HG02571 (cell line): ENCODE data around the gene TTC27.
"Not testable (repeated sequence)": the region's sequence is repeated elsewhere in the genome, so short reads cannot be mapped to it uniquely, and the experiment has no call there.

ENCODE experiments used
- ATAC-seq: cut with Tn5 transposase; IDR thresholded peaks from one replicate; pipeline ENCODE4 v1.9.1; 2021; ENCODE audit warnings: mild to moderate bottlenecking, moderate library complexity; ENCODE audit not compliant: unreplicated experiment

TTC27 gene

DNA sequence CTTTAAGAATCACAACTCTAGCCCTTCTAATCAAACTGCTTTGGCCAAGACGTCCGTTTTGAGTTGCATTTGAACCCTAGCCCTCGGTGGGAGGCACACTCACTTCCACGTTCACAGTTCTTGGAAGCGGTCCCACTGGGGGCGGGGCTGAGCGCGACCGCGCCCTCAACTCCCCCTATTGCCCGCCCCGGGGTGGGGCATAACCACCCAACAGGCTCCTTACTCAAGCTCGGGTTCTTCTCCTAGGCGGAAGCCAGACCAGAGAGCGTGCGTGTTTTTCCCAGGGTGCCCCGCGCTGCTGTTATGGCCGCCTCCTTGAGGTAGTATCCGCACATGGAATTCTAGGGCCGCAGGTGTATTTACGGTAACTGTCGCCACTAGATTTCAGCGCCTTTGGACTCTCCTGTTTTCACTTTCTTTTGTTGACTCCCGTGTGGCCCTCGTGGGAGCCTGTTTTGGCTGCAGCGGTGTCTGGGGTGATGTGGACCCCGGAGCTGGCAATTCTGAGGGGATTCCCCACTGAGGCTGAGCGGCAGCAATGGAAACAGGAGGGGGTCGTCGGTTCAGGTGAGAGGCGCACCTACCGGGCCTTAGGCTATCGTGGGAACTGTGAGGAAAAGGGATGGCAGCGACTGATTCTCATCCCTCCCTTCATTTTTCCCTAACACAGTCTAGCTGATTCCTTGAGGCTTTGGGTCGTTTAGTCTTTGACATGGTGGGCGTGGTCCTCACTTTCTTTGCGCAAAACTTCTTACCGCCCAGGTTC is at the start of gene TTC27:
TTC27 (plus strand) TSS at position 237 of the 766 bp plus-strand sequence; CDS start at position 480, 243 bp downstream.
- peak; percentile 100 for ATAC-seq

DNA sequence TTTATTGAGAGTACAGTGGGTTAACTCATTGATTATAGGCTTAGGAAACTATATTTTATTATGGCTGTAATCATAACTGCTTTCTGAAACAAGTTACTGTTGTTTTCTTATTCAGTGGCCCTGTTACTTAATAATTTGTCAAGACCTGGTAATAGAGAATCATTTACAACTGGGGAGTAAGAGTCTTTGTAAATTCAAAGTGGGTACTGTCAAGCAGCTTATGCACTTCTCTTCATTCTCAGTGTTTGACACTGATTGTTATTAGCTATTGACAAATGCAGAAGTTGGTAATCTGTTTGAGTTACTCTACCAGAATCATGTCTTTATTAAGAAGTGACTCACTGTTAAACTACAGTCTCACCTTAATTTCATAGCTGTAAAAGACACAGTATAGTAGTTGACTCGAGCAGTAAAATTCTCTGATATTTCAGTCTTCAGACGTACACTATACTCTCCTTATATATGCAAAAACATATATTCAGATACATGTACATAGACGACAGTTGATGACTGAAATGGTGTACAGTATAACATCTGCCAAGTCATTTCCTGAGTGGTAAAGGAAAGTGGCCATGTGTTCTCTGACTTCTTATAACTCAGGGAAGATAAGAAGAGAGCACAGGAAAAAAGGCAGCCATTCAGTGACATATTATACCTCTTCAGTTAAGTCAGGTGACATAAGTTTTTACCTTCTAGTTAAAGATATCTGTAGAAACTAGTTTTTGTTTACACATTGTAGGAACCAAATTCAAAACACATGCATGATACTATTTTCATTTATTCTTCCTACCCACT is 36.0 kb upstream of the TTC27 start:
- no peak for ATAC-seq

DNA sequence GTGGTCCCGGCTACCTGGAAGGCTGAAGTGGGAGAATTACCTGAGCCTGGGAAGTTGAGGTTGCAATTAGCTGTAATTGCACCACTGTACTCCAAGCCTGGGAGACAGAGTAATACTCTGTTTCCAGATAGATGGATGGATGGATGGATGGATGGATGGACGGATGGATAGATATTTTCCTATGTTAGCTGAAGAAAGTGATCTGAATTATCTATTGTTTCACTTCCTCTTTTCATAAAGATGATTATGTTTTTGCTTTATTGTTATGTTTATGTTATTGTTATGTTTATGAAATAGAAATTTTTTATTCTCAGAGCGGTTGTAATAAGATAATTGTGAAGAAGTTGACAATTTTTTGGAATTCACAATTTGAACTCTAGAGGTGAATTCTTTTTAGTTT is 33.3 kb upstream of the TTC27 start:
- ATAC-seq = no peak

DNA sequence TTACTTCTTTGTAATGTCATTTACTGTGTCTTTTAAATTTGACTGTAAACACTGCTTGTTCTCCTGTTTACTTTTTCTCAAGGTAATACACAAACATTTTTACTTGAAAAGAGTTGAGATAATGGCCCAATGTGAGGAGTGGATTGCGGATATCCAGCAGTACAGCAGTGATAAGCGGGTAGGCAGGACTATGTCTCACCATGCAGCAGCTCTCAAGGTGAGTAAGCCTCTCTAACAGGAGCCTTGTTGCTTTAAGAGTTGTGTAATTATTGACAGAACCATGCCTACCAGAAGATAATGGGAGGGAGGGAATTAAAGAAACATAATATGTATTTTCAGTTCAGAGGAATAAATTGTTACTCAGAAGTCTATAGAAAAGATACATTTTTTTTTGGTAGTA is 16.5 kb upstream of the TTC27 start:
- no peak for ATAC-seq

DNA sequence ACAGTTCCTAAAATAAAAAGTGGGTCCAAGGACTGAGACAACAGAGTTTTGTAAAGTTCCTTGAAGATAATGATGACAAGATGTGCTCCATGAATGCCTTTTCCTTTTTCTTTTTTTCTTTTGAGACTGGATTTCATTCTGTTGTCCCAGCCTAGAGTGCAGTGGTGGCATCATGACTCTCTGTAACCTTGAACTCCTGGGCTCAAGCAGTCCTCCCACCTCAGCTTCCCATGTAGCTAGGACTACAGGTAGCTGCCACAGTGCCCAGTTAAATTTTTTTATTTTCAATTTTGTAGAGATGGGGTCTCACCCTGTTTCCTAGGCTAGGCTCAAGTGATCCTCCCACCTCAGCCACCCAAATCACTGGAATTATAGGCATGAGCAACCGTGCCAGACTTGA is 16.1 kb upstream of the TTC27 start:
- no peak for ATAC-seq

DNA sequence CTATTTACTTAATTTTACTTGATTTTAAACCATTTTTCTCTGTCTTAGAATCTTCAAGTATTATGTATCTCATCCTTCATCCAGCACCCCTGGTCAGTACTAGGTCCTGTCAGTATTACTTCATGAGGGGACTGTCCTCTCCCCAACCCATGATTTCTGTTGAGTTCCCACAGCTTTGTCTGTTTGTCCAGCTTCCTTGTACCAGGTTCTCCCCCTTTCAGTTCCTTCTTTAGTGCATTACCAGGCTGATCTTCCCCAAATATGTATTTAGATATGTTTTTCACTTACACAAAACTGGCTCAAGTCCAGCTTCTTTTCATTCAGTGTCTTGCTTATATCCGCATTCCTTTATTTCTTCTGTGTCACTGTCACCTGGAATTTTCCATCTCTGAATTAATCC is 13.8 kb upstream of the TTC27 start:
- ATAC-seq = no peak

DNA sequence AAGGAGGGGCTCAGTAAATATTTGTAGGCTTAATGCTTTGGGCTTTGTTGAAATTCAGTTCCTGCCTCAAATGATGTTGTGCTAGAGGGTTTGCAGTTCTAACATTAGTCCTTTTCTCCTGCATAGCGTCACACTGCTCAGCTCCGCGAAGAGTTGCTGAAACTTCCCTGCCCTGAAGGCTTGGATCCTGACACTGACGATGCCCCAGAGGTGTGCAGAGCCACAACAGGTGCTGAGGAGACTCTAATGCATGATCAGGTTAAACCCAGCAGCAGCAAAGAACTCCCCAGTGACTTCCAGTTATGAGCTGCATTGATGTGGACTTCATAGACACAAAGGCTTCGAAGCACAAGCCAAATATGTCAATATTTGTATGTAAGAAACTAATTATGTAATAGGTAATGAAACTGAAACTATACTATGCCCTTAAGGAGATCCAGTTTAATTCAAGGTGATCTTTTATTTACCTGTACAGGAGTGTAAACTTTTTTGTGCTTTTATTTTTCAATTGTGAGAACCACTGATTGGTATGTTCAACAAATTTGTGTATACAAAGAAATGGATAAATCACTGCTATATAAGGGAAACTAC is 10.2 kb upstream of the TTC27 start:
- no peak for ATAC-seq

DNA sequence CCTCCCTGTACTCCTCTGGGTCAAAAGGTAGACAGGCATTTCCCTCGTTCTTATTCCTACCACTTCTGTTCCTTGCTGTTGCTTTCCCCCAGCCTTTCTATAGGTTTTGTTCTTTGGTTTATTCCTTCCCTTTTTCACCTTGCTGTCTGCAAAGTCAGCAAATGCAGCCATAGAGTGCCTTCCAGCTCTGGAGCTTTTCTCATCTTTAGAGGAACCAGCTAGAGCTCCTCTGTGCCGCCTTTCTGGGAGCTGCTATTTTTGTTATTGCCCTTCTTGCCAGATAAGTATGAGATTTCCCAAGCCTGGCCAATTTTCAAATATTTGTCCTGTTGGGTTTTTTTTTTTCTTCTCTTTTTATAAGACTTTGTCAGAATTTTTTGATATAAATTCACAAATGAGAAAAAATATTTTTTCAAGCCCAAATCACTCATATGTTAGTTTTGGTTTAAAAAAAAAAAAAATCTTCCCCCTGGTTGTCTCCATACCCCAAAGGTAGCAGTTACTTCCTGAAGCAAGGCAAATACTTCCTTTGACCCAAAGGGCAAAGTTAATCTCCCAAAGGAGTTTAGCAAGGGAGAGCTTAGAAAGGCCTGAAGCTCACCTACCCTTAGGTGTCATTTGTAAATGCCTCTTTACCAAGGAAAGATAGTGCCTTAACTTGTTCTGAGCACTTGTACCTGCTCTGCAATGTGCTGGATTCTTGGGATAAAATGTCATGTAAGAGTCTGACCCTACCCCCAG is 5.1 kb upstream of the TTC27 start:
- no peak for ATAC-seq

DNA sequence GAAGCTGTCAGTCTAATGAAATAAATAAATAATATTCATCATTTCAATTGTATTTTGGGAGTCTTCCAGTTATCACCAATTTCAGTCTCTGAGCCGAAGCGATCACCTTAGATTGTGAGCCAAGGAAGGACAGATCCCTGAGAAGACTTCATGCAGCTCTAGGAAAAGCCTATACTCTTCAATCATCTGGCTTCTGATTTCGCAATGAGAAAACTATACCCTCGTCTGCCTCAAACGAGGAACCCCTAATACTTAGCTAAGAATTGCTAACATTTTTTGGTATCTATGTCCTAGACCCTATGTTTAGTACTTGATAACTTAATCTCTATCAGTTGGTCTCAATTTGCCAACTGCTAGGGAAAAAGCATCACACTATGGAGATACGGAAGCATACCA is 4.5 kb upstream of the TTC27 start:
- ATAC-seq = no peak

DNA sequence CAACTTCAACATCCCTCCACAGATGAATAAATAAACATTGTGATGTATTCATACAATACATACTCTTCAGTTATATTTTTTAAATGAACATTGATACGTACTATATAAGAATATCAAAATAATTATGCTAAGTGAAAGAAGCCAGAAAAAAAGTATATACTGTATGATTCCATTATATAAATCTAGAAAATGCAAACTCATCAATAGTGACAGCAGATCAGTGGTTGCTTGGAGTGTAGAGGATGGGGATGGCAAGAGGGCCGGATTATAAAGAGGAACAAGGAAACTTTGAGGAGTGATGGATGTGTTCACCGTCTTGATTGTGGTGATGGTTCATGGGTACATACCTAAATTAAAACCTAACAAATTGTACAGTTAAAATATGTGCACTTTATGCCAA is 3.0 kb upstream of the TTC27 start:
- ATAC-seq = no peak

DNA sequence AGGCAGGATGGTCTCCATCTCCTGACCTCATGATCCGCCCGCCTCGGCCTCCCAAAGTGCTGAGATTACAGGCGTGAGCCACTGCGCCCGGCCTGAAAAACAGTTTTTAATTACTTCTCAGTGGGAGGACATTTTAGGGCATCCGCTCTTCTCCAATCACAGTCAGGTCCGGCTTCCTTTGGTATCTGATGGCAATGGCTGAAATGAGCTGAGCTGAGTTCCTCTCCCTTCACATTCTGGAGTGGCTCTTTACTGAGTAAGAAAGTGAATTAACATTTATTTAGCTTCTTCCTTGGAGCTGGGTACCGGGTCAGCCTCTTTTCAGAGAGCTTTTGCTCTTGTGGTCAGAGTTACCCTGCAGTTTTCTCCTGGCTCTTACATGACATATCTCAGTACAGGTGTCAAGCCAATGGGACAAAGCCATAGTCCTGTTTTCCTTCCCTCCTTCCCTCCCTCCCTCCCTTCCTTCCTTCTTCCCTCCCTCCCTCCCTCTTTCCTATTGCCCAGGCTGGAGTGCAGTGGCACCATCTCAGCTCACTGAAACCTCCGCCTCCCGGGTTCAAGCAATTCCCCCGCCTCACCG is 1.1 kb upstream of the TTC27 start:
- ATAC-seq = no peak

DNA sequence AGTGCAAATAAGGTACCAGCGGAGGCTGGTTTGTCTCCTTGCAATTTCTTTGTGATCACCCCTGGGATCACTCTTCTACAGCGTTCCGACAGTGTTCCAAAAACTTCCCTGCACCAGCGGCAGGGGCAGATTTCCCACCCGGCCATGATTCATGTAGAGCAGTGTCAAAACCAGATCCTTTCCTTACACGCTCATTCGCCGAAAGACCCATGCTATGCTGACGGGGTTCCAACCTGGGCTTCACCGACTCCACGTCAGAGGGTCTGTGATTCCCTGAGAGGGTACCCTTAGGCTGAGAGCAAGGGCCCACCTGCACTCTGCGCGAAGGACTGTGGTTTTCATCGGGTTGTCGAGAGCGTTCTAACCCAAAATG is 423 bp upstream of the TTC27 start:
- peak; percentile 33 for ATAC-seq

DNA sequence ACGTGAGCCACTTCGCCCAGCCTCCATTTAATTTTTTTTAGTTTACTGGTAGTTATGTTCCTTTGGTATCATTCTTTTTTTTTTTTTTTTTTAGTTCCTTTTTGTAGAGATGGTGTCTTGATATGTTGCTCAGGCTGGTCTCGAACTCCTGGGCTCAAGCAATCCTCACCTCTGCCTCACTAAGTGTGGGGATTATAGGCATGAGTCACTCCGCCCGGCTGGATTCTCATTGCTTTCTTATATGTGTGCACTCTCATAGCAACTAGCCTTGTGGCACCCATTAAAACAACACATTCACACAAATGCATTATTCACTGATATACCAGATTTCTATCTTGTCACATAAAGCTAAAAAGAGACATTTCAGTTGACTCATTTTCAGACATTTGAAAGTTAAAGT is 4.2 kb downstream of the TTC27 start:
- ATAC-seq = no peak

DNA sequence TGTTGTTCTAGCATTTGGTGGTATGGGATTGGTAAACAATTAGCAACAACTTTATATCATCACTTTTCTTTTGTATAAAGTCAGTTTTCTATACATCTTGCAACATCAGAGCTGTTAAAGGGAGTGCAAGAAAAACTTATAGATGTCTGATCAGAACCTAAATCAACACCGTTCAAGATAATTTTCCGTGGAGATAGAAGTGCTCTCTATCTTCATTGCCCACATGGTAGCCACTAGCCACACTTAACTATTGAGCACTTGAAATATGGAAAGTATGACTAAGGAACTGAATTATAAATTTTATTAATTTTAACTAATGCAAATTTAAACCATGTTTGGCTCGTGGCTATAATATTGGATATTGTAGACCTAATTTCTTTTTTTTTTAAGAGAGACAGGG is 5.2 kb downstream of the TTC27 start:
- no peak for ATAC-seq

DNA sequence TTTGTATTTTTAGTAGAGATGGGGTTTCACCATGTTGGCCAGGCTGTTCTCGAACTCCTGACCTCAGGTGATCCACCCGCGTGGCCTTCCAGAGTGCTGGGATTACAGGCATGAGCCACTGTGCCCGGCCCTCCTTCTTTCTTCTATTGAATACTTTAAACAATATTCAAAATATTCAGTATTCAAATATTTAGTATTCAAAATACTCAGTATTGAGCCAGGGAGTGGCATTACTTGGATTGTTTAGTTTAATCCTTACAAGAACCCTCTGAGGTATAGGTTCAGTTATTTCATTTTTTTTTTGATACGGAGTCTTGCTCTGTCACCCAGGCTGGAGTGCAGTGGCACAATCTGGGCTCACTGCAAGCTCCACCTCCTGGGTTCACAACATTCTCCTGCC is 10.7 kb downstream of the TTC27 start:
- ATAC-seq = not testable (repeated sequence)

DNA sequence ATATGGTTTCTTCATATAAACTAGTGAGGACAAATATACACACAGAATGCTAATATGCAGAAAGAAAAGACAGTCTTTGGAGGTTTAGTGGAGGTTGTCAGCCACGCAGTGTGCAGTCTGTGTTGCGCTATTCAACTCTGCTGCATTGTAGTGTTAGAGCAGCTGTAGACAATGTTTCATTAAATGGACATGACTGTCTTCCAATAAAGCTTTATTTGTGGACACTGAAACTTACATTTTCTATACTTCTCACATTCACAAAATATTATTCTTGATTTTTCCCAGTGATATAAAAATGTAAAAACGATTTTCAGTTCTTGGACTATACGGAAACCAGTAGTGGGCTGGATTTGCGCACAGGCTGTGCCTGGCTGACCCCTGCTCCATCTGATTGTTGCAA is 13.3 kb downstream of the TTC27 start:
- ATAC-seq = no peak

DNA sequence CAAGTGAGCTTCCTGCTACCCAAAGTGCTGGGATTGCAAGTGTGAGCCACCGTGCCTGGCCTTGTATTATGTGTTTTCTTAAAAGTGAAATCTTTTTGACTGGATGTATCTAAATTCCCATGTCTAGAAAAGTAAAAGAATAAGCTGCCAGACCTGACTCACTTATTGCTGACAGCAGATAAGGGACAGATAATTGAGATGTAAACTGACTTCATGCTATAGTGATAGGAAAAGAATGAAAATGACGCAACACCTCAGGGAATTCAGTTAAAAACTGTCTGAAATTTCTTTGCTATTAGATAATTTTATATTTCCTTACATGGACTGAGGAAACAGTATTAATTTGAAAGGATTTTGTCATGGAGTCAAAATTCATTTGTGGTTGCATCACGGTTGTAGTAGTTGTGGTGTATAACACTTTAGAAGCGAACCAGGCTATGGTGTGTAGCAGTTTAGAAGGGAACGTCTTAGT is 19.4 kb downstream of the TTC27 start:
- ATAC-seq = no peak

DNA sequence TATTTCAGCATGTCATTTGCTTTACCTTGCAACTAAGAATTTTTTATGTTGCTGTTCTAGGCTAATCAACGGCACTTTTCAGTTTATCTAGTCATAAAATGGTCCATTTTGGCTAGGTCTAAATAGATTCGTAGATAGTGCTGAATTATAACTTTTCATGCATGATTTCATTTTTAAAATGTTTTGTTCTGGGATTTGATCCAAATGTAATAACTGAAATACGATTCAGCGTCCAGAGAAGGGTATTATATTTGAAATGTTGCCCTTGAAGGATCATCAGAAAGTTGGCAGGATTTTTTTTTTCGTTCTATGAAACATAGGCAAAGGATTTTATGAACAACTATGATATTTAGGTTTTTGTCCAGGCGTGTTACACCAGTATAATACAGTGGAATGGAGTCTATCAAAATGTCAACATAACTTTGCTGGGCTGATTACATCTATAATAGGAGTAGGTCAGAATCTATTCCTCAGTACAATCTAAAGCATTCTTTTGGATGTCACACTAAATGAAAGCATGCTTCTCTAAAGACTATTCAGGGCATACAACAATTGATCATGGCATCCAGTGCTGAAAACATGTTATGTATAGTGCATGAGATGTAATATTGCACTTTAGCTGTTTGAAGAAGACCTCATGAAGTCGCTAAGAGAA is 24.8 kb downstream of the TTC27 start:
- no peak for ATAC-seq

DNA sequence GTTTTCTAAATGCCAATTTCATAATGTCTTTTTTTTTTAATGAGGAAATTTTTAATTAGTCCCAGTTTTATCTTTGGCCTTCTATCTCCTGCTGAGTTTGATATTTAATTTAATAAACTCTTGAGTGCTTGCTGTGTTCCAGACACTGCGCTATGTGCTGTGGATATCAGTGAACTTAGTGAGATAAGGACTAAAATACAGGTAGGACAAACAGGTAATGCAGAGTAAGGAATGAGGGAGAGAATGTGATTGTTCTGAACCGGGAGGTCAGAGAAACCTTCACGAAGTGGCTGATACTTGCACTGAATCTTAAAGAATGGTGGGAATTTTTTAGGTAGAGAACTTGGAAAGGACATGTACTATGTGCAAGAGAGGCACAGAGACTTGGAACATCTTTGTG is 28.2 kb downstream of the TTC27 start:
- no peak for ATAC-seq

DNA sequence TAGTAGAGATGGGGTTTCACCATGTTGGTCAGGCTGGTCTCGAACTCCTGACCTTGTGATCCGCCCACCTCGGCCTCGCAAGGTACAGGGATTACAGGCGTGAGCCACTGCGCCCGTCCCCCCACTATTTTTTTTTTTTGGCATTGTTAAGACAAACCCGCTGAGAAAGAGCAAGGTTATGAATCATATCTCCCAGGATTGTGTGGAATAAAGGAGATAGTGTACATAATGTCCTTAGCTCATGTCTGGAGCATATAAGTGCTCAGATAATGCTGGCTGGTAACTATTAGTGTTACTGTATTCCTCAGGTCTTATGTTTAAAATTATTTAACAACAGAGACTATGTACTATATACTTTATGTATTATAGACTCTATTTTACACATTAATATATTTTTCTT is 36.0 kb downstream of the TTC27 start:
- ATAC-seq = no peak
